Stromal cell of bone marrow (primary cell): ENCODE measurements around the gene TMEM252.

Source experiments
- DNase-seq: peaks from one replicate; pipeline ENCODE4 v3.0.0-alpha.2; 2012; ENCODE audit warnings: low read depth

The TMEM252 gene

GRCh38 chr9:68540712-68541535, at the start of gene TMEM252:
Gene TMEM252 (minus strand): TSS chr9:68540883. CDS start chr9:68540814, 69 bp downstream.
- no peak for DNase-seq

GRCh38 chr9:68585034-68585761, 44.5 kb upstream of the TMEM252 start:
- no peak for DNase-seq

GRCh38 chr9:68584189-68585033, 43.7 kb upstream of the TMEM252 start:
- DNase-seq, result peak; percentile 67

- DNase-seq, result no peak
Measured at GRCh38 chr9:68581696-68582095, 41.0 kb upstream of the TMEM252 start.

GRCh38 chr9:68577774-68578591, 37.3 kb upstream of the TMEM252 start:
- no peak for DNase-seq

- DNase-seq, result no peak
Measured at GRCh38 chr9:68575817-68576216, 35.1 kb upstream of the TMEM252 start.

- no peak for DNase-seq
Measured at GRCh38 chr9:68574150-68574549, 33.5 kb upstream of the TMEM252 start.

- DNase-seq, result no peak
Measured at GRCh38 chr9:68567565-68567964, 26.9 kb upstream of the TMEM252 start.

GRCh38 chr9:68562461-68562860, 21.8 kb upstream of the TMEM252 start:
- DNase-seq, result no peak

GRCh38 chr9:68560071-68560844, 19.6 kb upstream of the TMEM252 start:
- peak; percentile 53 for DNase-seq

- no peak for DNase-seq
Measured at GRCh38 chr9:68558545-68558944, 17.9 kb upstream of the TMEM252 start.

GRCh38 chr9:68555437-68556150, 14.9 kb upstream of the TMEM252 start:
- DNase-seq, result no peak

- peak; percentile 30 for DNase-seq
Measured at GRCh38 chr9:68552700-68553476, 12.2 kb upstream of the TMEM252 start.

GRCh38 chr9:68551191-68551590, 10.5 kb upstream of the TMEM252 start:
- no peak for DNase-seq

GRCh38 chr9:68548241-68548640, 7.6 kb upstream of the TMEM252 start:
- DNase-seq, result no peak

- no peak for DNase-seq
Measured at GRCh38 chr9:68547417-68547816, 6.7 kb upstream of the TMEM252 start.

- DNase-seq, result no peak
Measured at GRCh38 chr9:68546596-68547390, 6.1 kb upstream of the TMEM252 start.

GRCh38 chr9:68545033-68545705, 4.5 kb upstream of the TMEM252 start:
- no peak for DNase-seq
